HG02938 (cell line): Measurements from ENCODE around the gene AMACR.
A peak's percentile ranks its signal among the peaks of the same experiment; 100 is the strongest.
"Not testable (repeated sequence)": the region's sequence is repeated elsewhere in the genome, so short reads cannot be mapped to it uniquely, and the experiment has no call there.

Experiments
- ATAC-seq: cut with Tn5 transposase; IDR thresholded peaks from one replicate; pipeline ENCODE4 v1.9.1; 2021; ENCODE audit warnings: mild to moderate bottlenecking, moderate library complexity; ENCODE audit not compliant: unreplicated experiment

The AMACR gene

DNA sequence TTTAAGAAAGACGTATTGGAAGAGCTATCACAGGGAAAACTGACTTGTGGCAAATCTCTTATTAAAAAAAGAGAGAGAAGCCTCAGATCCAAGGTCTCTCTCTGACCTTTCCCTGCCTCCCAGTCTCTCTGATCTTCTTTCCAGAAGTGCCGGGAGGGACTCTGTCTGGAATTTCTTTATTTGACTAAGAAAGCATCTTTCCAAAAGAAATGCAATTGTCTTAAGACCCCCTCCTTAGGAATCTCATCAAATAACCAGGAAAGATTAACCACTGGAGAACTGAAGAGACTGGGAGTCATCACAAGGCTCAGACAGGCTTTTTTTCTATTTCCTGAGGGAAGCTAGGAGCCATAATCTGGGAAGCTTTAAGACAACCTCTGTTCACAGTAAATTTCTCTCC, 30.5 kb upstream of the AMACR start:
- no peak for ATAC-seq

DNA sequence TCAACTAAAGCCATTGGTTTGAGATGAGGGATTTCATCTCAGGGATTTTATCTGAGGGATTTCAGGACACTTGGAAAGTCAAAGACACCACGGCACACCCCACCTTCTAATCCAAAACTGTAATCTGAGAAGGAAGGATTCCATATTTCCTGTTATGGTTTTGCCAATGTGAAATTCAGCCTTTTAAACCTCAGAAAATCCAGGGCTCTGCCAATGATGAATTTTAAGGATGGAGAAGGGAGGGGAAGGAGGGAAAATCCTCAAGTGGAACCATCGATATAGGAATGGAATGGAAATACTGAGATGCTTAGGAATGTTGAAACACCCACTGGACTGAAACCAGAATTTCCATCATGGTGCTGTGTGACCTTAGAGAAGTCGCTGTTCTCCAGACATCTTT, 29.9 kb upstream of the AMACR start:
- no peak for ATAC-seq

DNA sequence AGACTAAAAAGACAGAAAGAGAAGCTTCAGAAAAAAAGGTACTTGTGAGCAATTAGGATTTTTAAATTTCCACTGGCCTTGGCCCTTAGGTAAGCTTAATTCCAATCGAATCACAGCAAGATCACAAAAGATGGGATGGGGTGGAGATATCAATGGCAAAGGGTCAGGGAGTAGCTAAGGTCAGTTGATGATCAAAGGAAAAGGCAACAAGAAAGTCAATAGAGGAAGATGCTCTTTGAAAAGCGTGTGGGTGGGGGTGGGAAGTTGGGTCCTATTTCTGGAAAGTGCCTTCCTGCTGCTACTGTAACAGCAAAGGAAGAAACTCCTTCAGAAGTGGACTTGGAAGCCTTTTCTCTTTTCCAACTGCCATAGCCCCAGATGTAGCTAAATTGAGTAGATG, 27.9 kb upstream of the AMACR start:
- ATAC-seq, result no peak

DNA sequence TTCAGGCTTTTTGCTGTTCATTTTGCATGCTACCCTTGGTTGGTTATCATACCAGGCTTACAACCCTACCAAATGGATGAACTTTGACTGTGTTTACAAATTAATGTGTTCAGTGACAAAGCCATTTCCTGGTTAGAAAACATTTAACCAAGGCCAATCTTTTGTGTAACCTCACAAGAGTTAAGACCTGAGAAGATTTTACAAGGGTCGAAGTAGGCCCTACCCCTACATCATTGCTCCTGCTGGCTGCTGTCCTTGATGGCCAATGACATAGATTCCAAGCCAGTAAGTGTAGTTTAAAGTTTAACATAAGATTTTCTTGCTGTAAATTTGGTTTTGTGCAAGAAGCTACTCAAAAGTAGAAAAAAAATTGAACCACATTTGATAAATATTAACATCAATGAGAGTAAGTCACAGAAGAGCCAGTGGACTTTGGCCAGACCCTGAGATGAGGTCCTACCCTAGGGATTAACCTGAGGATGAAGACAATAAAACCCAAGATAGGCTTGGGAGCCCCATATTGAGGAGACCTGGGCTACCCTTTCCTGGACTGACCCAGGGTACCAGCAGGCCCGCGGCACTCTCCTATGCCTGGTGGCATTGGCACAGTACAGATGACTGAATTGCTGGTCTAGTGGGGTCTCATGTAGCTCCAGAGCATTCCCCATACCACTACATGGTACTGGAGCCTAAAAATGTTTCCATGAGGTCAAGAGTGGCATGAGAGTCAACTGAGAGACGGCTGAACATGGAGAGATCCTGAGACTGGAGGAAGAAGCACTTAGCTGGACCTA, 26.9 kb upstream of the AMACR start:
- peak; percentile 81 for ATAC-seq

DNA sequence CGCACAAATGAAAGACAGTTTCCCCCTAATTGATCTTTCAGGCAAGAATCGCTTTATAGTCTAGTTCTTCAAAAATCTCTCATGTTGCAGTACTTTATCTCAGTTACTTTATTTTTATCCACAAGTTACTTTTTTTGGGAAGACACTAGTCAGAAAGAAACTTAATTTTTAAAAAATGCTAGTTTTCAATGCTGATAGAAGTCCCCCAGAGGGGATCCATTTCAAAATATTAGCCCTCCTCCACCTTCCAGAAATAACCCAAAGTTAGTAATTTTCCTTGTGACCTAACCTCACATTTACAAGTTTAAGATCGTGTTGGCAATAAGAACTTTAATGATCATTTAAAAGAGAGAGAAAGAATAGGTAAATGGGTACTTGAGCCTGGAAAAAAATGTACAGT, 24.1 kb upstream of the AMACR start:
- ATAC-seq, result no peak

DNA sequence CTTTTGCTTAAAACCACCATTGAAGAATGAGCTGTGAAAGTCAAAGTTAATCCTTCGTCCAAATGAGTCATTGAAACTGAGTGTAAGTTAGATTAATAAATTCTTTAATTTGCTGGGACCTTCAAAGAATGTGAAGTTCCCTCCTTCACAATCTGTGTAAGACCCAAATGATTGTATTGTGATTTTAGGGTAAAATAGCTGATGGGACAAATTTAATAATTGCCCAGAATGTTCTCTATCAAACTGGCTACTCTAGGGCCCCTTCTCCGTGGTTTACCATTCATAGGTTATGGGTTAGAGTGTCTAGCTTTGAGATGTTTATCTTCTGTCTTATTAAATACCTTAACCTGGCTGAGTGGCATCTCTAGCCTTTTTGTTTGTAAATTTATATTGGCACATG, 23.3 kb upstream of the AMACR start:
- no peak for ATAC-seq

DNA sequence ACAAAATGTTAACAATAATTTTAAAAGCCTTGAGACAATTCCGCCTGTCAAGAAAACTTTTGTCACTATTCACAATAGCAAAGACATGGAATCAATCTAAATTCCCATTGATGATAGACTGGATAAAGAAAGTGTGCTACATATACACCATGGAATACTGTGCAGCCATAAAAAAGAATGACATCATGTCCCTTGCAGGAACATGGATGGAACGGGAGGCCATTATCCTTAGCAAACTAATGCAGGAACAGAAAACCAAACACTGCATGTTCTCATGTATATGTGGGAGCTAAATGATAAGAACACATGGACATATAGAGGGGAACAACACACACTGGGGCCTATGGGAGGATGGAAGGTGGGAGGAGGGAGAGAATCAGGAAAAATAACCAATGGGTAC, 22.7 kb upstream of the AMACR start:
- not testable (repeated sequence) for ATAC-seq

DNA sequence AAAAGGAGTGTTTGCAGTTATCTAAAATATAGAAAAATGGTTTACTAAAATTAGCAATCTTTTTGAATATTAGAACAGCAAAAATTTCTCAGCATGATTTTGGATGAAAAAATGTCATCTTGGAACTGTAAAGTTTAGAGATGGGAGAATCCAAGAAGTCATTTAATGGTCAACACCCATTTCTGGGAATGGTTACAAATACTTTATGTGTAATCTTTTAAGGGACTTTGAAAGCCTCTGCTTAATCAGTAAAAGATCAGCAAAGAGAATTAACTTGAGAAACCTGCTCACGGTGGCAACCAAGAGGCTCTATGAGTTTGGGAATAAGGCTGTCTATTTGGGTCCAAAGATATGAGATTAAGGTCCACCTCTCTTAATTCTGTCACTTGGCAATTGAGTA, 22.2 kb upstream of the AMACR start:
- no peak for ATAC-seq

DNA sequence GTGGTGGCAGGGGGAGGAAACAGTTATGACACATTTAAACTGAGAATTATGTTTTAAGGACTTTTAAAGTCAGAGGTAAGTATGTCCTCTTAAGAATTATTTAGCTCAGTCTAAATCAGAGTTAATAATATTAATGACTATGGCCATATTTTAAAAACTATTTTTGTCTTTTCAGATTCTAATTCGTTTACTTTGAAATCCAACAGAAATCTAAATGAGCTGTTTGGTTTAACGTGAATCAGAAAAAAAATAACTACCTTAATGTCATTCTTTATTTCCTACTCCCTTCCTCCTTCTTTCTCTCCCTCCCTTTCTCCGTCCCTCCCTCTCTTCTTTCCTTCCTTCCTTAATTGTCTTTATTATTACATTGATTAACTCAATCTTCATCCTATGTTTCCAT, 20.5 kb upstream of the AMACR start:
- ATAC-seq, result no peak

DNA sequence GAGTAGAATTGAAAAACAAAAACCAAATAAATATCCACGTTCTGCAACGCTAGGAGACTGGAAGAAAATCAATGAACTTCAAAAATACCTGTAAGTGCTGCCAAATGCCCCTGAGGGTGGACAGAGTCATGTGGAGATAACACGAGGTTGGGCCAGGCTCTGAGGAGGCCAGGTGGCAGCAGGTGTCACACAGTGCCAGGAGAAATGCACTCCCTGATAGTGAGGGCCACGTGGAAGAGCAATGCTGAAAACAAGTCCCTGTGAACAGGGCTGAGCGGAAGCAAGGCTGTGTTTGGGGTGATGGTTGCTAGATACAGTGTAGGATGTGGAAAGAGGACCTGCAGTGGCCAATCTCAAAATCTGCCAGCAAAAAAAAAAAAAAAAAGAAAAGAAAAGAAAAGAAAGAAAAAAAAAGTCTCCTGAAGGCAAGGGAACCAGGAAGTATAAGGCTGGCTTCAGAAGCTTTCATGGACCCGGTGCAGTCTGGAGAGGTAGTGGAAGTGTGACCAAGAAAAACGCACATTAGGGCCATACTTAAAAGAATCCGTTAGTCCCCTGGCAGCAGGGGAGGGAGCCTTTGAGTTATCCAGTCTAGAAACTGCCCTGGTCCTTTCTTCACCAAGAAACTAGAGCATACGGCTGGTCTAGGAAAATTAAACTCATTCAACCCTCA, 18.4 kb upstream of the AMACR start:
- no peak for ATAC-seq

DNA sequence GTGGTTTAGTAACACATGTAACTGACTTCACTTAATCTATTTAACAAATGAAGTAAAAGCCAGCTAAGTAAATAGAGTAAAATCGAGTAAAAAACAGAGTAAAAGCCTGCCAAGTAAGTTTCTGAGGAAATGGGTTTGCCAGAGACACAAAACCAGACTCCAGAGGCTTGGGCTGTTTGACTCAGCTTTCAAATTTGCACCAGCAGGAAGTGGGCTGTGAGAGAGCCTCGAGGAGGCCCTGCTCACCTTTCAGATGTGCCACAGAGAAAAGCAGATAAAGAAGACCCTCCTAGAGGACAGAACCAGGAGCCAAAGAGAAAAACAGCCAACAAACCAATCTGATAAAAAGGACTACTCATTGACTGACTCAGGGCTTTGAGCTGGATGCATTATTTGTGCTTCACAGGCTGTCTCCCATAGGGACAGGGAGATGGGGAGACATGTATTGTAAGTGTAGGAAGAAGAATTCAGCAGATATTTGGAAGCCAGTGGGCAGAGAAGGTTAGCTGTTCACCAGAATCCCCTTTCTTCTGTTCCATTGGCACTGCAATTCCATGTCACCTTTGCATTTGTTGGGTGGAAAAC, 14.4 kb upstream of the AMACR start:
- ATAC-seq, result peak; percentile 94

DNA sequence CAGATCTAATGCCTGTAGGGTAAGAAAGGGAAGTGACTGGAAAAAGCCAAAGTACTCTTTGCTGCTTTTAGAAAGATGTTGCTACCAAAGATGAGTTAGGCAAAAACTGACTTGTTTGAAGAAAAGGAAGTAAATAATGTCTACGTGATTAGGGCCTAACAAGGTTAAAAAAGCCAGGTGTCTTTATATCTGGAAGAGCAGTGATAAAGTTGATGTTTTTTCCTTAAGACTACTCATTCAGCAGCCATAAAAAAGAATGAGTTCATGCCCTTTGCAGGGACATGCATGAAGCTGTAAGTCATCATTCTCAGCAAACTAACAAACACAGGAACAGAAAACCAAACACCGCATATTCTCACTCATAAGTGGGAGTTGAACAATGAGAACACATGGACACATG, 13.5 kb upstream of the AMACR start:
- no peak for ATAC-seq

DNA sequence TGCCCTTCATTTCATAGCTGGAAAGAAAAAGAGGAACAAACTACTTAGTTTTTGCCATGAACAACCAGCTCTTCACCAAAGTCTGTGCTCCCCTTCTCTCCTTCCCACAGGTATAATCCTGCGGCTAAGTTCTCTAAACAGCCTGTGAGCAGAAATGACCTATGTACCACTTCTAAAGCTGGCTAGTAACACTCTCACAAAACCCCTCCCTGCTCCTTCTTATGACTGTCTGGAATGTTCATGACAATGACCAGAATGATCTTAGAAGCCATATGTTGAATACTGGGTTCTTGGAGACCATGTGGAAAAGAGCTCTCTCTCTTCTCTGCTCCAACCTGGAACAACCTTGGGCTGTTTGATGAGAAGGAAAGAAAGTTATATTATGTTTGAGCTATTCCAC, 12.9 kb upstream of the AMACR start:
- ATAC-seq, result no peak

DNA sequence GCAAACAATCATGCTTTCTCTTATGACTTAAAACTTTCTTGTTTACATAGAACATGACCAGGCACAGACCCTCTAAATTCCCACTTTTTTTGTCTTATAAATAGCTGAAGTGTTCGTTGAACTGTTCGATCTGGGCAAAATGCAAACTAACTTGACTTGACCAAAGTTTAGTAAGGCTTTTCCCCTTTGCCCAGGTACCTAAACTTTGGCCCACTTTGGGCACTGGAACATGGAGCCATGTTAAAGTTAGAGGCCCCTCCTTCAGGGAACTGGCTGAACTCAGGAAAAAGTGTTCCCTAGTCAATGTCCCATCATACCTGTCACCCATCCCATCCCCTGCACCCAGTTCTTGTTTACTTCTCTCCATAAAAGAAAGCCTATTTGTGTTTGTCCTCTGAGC, 9.4 kb upstream of the AMACR start:
- ATAC-seq, result no peak

DNA sequence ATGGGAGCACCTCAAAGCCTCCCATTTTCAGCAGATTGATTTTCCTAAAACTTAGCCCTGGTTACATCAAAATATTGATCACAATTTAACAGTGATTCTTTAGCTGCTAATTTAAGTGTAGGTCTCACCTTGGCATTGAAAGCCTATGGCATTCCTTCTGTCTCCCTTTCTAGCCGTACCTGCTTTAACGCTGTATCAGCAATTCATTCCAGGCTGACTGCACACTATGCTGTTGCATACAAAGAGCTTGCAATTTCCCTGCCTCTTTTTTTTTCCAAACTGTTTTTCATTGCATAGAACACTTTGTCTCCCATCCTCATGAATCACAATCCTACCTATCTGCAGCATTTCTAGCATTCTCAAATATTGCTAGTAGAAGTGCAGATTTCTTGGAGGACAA, 8.9 kb upstream of the AMACR start:
- no peak for ATAC-seq

DNA sequence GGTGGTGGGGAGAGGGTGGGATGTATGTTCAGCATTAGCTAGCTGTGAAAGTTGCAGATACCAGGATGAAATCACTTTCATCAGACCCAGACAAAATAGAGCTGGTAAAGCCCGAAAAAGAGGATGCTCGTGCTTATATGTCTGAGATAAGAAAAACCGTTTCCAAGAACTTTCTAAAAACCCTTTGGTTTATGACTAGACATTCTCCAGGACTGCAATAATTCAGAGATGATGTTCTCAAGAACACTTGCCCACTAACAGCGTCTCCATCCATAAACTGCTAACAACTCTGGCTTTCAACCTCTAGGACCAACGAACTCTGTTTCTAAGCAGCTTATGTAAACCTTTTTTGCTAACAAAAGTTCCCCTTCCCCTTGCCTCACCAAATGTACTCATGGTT, 8.4 kb upstream of the AMACR start:
- no peak for ATAC-seq

DNA sequence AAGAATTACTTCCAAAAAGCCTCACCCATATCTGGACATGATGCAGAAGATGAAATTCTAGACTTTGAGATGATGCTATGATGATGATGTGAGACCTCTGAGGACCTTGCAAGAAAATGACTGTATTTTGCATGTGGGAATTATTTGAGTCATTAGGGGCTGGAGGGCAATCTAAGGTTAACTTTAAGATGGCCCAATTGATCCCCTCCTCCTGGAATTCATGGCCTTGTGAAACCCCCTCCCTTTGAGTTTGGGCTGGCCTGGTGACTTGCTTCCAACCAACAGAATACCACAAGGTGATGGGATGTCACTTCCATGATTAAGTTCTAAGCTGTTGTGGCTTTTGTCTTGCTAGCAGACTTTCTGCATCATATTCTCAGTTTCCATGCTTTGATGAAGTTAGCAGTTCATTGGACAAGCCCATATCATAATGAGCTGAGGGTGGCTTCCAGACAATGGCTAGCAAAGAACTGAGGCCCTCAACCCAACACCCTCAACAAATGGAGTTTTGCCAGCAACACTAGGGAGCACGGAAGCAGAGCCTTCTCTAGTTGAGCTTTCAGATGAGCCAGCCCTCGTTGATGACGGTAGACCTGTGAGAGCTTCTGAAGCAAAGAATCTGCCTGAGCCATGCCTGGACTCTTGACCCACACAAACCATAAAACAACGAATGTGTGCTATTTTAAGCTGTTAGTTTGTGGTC, 7.4 kb upstream of the AMACR start:
- ATAC-seq, result no peak

DNA sequence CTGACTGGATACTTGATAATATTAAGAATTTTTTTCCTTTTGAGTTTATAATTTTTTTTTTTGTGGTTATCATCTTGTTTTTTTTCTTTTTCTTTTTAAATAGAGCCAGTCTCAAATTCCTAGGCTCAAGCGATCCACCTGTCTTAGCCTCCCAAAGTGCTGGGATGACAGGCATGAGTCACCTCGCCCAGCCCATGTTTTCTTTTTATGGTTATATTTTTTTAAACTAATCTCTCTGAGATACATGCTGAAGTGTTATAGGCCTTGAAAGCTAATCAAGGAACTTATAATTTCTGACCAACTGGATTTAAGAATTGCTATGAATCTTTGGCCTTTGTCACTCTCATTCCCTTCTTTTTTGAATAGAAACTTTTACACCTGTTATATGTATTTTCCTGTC, 6.8 kb upstream of the AMACR start:
- ATAC-seq, result no peak

DNA sequence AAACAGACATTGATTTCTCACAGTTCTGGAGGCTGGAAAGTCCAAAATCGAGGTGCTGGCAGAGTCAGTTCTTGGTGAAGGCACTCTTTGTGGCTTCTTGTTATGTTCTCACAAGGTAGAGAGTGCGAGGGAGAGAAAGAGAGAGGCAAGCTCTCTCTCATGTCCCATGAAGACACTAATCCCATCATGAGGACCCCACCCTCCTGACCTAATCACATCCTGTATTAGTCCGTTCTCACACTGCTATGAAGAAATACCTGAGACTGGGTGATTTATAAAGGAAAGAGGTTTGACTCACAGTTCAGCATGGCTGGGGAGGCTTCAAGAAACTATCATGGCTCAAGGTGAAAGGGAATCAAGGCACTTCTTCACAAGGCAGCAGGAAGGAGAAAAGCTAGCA, 5.7 kb upstream of the AMACR start:
- ATAC-seq, result no peak

DNA sequence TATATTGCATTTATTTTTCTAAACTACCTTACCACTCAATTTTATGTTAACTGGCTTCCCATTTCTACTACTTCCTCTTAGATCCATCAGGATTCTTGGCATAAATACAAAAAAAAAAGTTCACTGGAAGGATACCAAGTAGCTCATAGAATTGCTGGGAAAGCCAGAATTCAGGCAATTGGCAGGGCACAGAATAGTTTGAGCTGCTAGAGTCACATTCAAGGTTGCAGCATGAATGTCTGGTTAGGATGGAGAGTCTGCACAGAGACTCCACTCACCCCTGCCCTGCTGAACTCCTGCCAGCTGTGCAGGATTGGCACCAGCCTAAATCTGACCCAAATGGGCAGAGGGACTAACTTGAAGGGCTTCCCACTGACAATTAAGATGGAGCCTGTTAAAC, 4.9 kb upstream of the AMACR start:
- ATAC-seq, result no peak

DNA sequence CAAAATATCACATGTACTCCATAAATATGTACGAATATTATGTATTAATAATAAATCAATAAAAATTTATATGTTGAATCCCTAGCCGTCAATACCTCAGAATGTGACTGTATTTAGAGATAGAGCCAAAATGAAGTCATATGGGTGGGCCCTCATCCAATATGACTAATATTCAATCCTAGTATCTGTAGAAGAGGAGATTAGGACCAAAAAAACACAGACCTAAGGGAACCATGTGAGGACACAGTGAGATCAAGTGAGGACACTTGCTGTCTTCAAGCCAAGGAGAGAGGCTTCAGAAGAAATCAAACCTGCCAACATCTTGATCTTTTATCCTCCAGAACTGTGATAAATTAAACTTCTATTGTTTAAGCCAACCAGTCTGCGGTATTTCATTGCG, 3.7 kb upstream of the AMACR start:
- ATAC-seq, result no peak

DNA sequence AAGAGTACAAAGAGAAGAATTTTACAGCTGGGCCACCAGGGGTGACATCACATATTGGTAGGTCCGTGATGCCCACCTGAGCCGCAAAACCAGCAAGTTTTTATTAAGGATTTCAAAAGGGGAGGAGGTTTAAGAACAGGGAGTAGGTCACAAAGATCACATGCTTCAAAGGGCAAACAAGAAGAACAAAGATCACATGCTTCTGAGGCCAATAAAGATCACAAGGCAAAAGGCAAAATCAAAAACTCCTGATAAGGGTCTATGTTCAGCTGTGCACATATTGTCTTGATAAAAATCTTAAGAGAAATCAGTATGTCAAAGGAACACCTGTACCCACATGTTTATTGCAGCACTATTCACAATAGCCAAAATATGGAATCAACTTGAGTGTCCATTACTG, 2.3 kb upstream of the AMACR start:
- not testable (repeated sequence) for ATAC-seq
